Neuron (in vitro differentiated cells): ENCODE measurements around the gene MSRB1.

Source experiments
- H2AFZ ChIP-seq: one replicate; pipeline ENCODE4 v1.6.1; 2013; ENCODE audit warnings: low read depth, mild to moderate bottlenecking, inconsistent platforms, low read length, moderate library complexity
- H3K27me3 ChIP-seq: one replicate; pipeline ENCODE4 v1.6.1; 2013; ENCODE audit warnings: low read length; ENCODE audit not compliant: insufficient read depth
- H3K36me3 ChIP-seq: one replicate; pipeline ENCODE4 v1.6.1; 2013; ENCODE audit warnings: low read length; ENCODE audit not compliant: insufficient read depth
- H3K4me1 ChIP-seq: one replicate; pipeline ENCODE4 v1.6.1; 2013; ENCODE audit warnings: low read length; ENCODE audit not compliant: insufficient read depth
- H3K4me3 ChIP-seq: 2 replicates; pipeline ENCODE4 v1.5.1; 2013; ENCODE audit warnings: mild to moderate bottlenecking, low read length, moderate library complexity
- H3K9me3 ChIP-seq: one replicate; pipeline ENCODE4 v1.6.1; 2013; ENCODE audit warnings: low read length

The MSRB1 gene

GRCh38 chr16:1975432-1976215 is 32.6 kb upstream of the MSRB1 start:
- Histone ChIP-seq H2AFZ (no peak overlapping the region), H3K27me3 (no peaks in the 10 kb centered on the region), H3K4me3 (no peak overlapping the region), H3K36me3 (peaks cover 47% of the 10 kb centered on the region), H3K9me3 (no peaks in the 10 kb centered on the region), H3K4me1 (peaks cover 10% of the 10 kb centered on the region)

- no peaks in the 10 kb centered on the region for H3K27me3 ChIP-seq
- no peak overlapping the region for H3K4me3 ChIP-seq
- peaks cover 43% of the 10 kb centered on the region for H3K36me3 ChIP-seq
- no peaks in the 10 kb centered on the region for H3K9me3 ChIP-seq
- no peak overlapping the region for H2AFZ ChIP-seq
- peaks cover 10% of the 10 kb centered on the region for H3K4me1 ChIP-seq
These were observed 31.4 kb upstream of the MSRB1 start for GRCh38 chr16:1974157-1975070.

- Histone ChIP-seq H3K4me1 (peaks cover 10% of the 10 kb centered on the region), H2AFZ (no peak overlapping the region), H3K9me3 (no peaks in the 10 kb centered on the region), H3K4me3 (no peak overlapping the region), H3K27me3 (no peaks in the 10 kb centered on the region), H3K36me3 (peaks cover 38% of the 10 kb centered on the region)
These were observed 30.6 kb upstream of the MSRB1 start for GRCh38 chr16:1973461-1974156.

GRCh38 chr16:1972490-1972877 is 29.5 kb upstream of the MSRB1 start:
- H3K4me3 ChIP-seq, result peak overlapping the region; percentile 63
- H3K9me3 ChIP-seq, result no peaks in the 10 kb centered on the region
- H3K4me1 ChIP-seq, result peaks cover 10% of the 10 kb centered on the region
- H2AFZ ChIP-seq, result peak overlapping the region; percentile 63
- no peaks in the 10 kb centered on the region for H3K27me3 ChIP-seq
- H3K36me3 ChIP-seq, result peaks cover 27% of the 10 kb centered on the region

- Histone ChIP-seq H3K36me3 (peaks cover 22% of the 10 kb centered on the region), H3K4me1 (peaks cover 10% of the 10 kb centered on the region), H2AFZ (peak within 1 kb of the TSS; percentile 63), H3K27me3 (no peaks in the 10 kb centered on the region), H3K9me3 (no peaks in the 10 kb centered on the region), H3K4me3 (peak within 1 kb of the TSS; percentile 63)
These were observed 28.9 kb upstream of the MSRB1 start, which contains the start of gene TBL3 for GRCh38 chr16:1971796-1972489. TBL3 (plus strand) TSS chr16:1972053; CDS start chr16:1972165, 112 bp downstream.

GRCh38 chr16:1968146-1968953 is 25.4 kb upstream of the MSRB1 start:
- no peaks in the 10 kb centered on the region for H3K27me3 ChIP-seq
- peaks cover 25% of the 10 kb centered on the region for H3K4me1 ChIP-seq
- peaks cover 8% of the 10 kb centered on the region for H3K36me3 ChIP-seq
- no peak overlapping the region for H2AFZ ChIP-seq
- H3K4me3 ChIP-seq, result no peak overlapping the region
- no peaks in the 10 kb centered on the region for H3K9me3 ChIP-seq

GRCh38 chr16:1966460-1966859 is 23.5 kb upstream of the MSRB1 start, which contains the start of gene RNF151:
RNF151 (plus strand) TSS chr16:1966856; CDS start chr16:1966882, 26 bp downstream.
- Histone ChIP-seq H3K4me3 (peak within 1 kb of the TSS; percentile 95), H3K9me3 (no peaks in the 10 kb centered on the region), H2AFZ (no peak within 1 kb of the TSS), H3K36me3 (peaks cover 24% of the 10 kb centered on the region), H3K4me1 (peaks cover 25% of the 10 kb centered on the region), H3K27me3 (no peaks in the 10 kb centered on the region)

- Histone ChIP-seq H3K27me3 (no peaks in the 10 kb centered on the region), H3K4me3 (peak overlapping the region; percentile 95), H3K36me3 (peaks cover 29% of the 10 kb centered on the region), H2AFZ (no peak overlapping the region), H3K9me3 (no peaks in the 10 kb centered on the region), H3K4me1 (peaks cover 26% of the 10 kb centered on the region)
These were observed 22.5 kb upstream of the MSRB1 start for GRCh38 chr16:1965396-1966001.

GRCh38 chr16:1964506-1965395 is 21.8 kb upstream of the MSRB1 start, which contains the start of gene RPS2:
RPS2 (minus strand) TSS chr16:1964826; CDS start chr16:1964625, 201 bp downstream.
- peak within 1 kb of the TSS; percentile 95 for H3K4me3 ChIP-seq
- no peak within 1 kb of the TSS for H2AFZ ChIP-seq
- peaks cover 31% of the 10 kb centered on the region for H3K4me1 ChIP-seq
- H3K36me3 ChIP-seq, result peaks cover 29% of the 10 kb centered on the region
- H3K9me3 ChIP-seq, result no peaks in the 10 kb centered on the region
- H3K27me3 ChIP-seq, result no peaks in the 10 kb centered on the region

GRCh38 chr16:1963806-1964505 is 21.0 kb upstream of the MSRB1 start:
- H3K27me3 ChIP-seq, result no peaks in the 10 kb centered on the region
- peak overlapping the region; percentile 95 for H3K4me3 ChIP-seq
- no peaks in the 10 kb centered on the region for H3K9me3 ChIP-seq
- H3K36me3 ChIP-seq, result peaks cover 29% of the 10 kb centered on the region
- H3K4me1 ChIP-seq, result peaks cover 31% of the 10 kb centered on the region
- no peak overlapping the region for H2AFZ ChIP-seq
